AG04450 (cell line): Measurements from ENCODE around the gene ADGRA1. TPM values are rescaled to one million over a fixed set of nuclear protein-coding genes. Genes with fewer than 3 reads are reported as not detected.
"Not testable (repeated sequence)": the region's sequence is repeated elsewhere in the genome, so short reads cannot be mapped to it uniquely, and the experiment has no call there.

ENCODE experiments used
- CTCF ChIA-PET: fragments of 300-600, 350-600 bp; formaldehyde crosslinking; extraction: SDS; loops from one replicate; lab custom pipeline; 2022; ENCODE audit warnings: antibody characterized with exemption, inconsistent platforms; lab: Charles Lee
- POLR2A ChIA-PET: fragments of 350-600 bp; formaldehyde crosslinking; extraction: SDS; loops from one replicate; lab custom pipeline; 2021; ENCODE audit warnings: antibody characterized with exemption, inconsistent platforms; lab: Yijun Ruan, JAX
- DNase-seq: peaks from one replicate; pipeline ENCODE4 v3.0.0-alpha.2; 2011; ENCODE audit warnings: low read depth, low spot score
- H3K27ac ChIP-seq: one replicate; pipeline ENCODE4 v1.5.1; 2012; ENCODE audit warnings: low read depth, low read length, control low read depth
- H3K27me3 ChIP-seq: one replicate; pipeline ENCODE4 v1.6.0; 2012; ENCODE audit warnings: low read length; ENCODE audit not compliant: control insufficient read depth, insufficient read depth
- H3K4me3 ChIP-seq: 2 replicates; pipeline ENCODE4 v1.5.1; 2011; ENCODE audit warnings: mild to moderate bottlenecking, low read depth, low read length, control low read depth
- H3K9me3 ChIP-seq: 2 replicates; pipeline ENCODE4 v1.5.1; 2012; ENCODE audit warnings: low read length; ENCODE audit not compliant: control insufficient read depth, insufficient read depth
- CTCF ChIP-seq: IDR thresholded peaks from 2 replicates; pipeline ENCODE4 v1.5.1; 2011; ENCODE audit warnings: low read depth, low read length, control low read depth, inconsistent platforms
- polyA plus RNA-seq: library from polyadenylated mRNA; depleted of rRNA; stranded (reverse); fragments of >200 nt; gene quantifications from 2 replicates; pipeline ENCODE4 v1.2.3, GENCODE V29; 2011

ADGRA1 gene
- polyA plus RNA-seq, 1 experiment, result not detected

GRCh38 chr10:133109711-133110110, 22.0 kb downstream of the ADGRA1 start:
- no peak for TF ChIP-seq CTCF
- DNase-seq, result no peak
- ChIA-PET POLR2A (no interaction called here), CTCF (no interaction called here)
- no peaks in the 10 kb centered on the region for H3K27me3 ChIP-seq
- H3K27ac ChIP-seq, result no peak overlapping the region
- peaks cover 92% of the 10 kb centered on the region for H3K9me3 ChIP-seq
- H3K4me3 ChIP-seq, result no peak overlapping the region

GRCh38 chr10:133110133-133110532, 22.4 kb downstream of the ADGRA1 start:
- ChIA-PET POLR2A (no interaction called here), CTCF (no interaction called here)
- H3K27ac ChIP-seq, result no peak overlapping the region

GRCh38 chr10:133110609-133111275, 23.0 kb downstream of the ADGRA1 start:
- no peaks in the 10 kb centered on the region for H3K27me3 ChIP-seq
- H3K4me3 ChIP-seq, result no peak overlapping the region
- DNase-seq, result no peak
- ChIA-PET POLR2A (no interaction called here), CTCF (no interaction called here)
- no peak for TF ChIP-seq CTCF
- peaks cover 94% of the 10 kb centered on the region for H3K9me3 ChIP-seq
- no peak overlapping the region for H3K27ac ChIP-seq

More at GRCh38 chr10:133110133-133110532, 22.4 kb downstream of the ADGRA1 start:
- Histone ChIP-seq H3K9me3 (peaks cover 92% of the 10 kb centered on the region), H3K4me3 (no peak overlapping the region), H3K27me3 (no peaks in the 10 kb centered on the region)
- no peak for TF ChIP-seq CTCF
- DNase-seq, result no peak

- POLR2A ChIA-PET, CTCF ChIA-PET: not testable (repeated sequence)
These were observed 23.9 kb downstream of the ADGRA1 start for GRCh38 chr10:133111640-133112039.

GRCh38 chr10:133113146-133113830, 25.6 kb downstream of the ADGRA1 start:
- no peak for TF ChIP-seq CTCF
- POLR2A ChIA-PET, result no interaction called here
- Histone ChIP-seq H3K27me3 (no peaks in the 10 kb centered on the region), H3K4me3 (no peak overlapping the region), H3K9me3 (peaks cover 95% of the 10 kb centered on the region), H3K27ac (no peak overlapping the region)
- CTCF ChIA-PET, result no interaction called here
- no peak for DNase-seq

More at GRCh38 chr10:133111640-133112039, 23.9 kb downstream of the ADGRA1 start:
- not testable (repeated sequence) for H3K4me3 ChIP-seq, H3K27ac ChIP-seq, DNase-seq, H3K27me3 ChIP-seq
- peaks cover 95% of the 10 kb centered on the region for H3K9me3 ChIP-seq
